B cell (primary cell): ENCODE results near the gene DEFB115.

Experiments used
- EZH2 ChIP-seq: IDR thresholded peaks from 2 replicates; pipeline ENCODE4 v1.6.1; 2012; ENCODE audit warnings: borderline replicate concordance, low read depth, mild to moderate bottlenecking, moderate library complexity, low read length; ENCODE audit not compliant: insufficient read depth, poor library complexity, severe bottlenecking
- TF ChIP-seq, protein P1 (sequence below): fragments of 200-600 bp; IDR thresholded peaks from one replicate; pipeline ENCODE4 v1.8.0; 2022; ENCODE audit warnings: antibody characterized with exemption, mild to moderate bottlenecking

DNA sequence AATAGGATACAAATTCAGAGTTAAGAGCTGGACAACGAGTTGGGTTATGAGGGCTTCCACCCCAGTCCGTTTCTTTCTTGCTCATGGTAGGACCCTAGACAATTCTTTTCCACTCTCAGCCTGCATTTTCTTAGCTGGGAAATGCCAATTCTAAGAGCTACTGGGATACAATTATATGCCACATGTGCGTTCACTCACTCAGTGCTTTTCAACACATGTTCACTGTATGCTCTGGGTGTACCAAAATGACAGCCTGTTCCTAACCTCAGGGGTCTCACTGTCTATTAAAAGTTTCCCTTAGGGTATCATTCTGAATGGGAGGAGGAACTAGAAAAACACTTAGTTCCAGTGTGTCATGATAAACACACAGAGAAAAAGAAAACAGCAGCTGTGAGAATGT is 505 bp upstream of the DEFB115 start:
- TF ChIP-seq, protein P1, sequence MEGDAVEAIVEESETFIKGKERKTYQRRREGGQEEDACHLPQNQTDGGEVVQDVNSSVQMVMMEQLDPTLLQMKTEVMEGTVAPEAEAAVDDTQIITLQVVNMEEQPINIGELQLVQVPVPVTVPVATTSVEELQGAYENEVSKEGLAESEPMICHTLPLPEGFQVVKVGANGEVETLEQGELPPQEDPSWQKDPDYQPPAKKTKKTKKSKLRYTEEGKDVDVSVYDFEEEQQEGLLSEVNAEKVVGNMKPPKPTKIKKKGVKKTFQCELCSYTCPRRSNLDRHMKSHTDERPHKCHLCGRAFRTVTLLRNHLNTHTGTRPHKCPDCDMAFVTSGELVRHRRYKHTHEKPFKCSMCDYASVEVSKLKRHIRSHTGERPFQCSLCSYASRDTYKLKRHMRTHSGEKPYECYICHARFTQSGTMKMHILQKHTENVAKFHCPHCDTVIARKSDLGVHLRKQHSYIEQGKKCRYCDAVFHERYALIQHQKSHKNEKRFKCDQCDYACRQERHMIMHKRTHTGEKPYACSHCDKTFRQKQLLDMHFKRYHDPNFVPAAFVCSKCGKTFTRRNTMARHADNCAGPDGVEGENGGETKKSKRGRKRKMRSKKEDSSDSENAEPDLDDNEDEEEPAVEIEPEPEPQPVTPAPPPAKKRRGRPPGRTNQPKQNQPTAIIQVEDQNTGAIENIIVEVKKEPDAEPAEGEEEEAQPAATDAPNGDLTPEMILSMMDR: no peak
- no peak for TF ChIP-seq EZH2
